HG02678 (cell line): ENCODE results near the gene CYP4B1.

Source experiments
- ATAC-seq: cut with Tn5 transposase; IDR thresholded peaks from one replicate; pipeline ENCODE4 v1.9.1; 2021; ENCODE audit warnings: mild to moderate bottlenecking, moderate library complexity; ENCODE audit not compliant: unreplicated experiment

CYP4B1 gene

DNA sequence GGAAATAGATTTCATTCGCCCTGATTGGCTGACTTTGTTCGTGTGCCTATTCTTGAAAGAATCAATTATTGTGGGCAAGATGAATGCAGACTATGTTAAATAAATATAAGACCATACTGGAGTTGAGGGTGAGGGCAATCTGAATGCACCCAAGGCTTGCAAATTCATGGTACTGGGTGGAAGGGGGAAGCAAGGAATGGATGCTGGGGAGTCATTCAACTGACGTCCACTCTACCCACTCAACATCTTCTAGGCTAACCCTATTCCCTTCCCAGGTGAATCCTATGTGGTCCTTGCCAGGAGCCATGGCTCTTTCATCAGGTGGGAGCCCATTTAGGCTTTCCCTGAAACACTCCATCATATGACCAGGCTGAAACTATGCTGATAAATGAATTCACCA lies 5.7 kb upstream of the CYP4B1 start:
- no peak for ATAC-seq

DNA sequence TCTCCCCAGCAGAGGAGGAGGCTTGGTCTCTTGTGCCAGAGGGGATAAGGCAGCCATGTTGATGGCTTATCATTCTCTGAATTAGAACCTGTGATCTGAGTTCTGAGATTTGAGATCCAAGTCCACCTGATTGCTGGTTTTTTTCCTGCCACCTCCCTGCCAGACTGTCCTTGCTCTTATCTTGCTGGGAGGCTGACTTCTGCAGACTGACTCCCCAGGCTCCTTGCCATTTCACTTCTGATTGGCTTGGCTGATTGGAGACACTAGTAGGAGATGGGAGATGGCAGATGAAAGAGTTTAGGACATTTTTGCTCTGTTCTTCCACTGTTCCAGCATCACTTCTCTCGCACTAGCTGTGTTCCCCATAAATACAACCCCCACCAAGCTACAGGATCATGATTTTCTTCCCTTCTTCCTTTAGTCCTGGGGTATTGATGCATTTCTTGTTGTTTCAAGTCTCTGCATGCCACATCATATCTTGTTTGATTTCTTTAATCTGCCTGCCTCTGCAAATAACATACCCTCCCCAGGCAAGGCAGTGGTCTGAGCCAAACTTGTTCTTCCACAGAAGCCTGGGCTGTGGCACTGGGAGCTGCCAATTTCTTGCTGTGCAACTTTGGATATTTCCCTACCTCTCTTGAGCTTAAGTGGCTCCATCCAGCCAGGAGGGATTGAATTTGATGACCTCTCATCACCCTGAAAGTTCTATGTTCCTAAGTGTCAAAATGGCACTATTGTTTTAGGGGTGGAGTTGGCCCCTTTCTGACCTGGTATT lies 963 bp upstream of the CYP4B1 start:
- ATAC-seq: no peak

DNA sequence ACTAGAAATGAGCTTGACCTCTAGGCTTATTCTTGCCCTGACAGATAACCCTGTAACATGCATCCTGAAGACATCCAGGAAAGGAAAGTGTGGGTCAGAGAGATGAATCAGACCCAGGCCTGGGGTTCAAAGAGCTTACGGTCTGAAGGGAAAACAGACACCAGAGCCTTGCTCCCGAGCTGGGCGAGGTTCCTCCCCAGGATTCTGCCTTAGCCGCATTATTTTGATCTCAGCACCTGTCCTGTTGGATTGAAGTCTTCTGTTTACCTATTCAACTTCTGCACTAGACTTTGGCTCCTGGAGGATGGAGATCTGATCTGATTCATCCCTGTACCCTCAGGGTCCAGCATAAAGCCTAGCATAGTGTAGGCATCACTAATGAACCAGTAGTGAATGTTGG lies 1.9 kb downstream of the CYP4B1 start:
- ATAC-seq: no peak

DNA sequence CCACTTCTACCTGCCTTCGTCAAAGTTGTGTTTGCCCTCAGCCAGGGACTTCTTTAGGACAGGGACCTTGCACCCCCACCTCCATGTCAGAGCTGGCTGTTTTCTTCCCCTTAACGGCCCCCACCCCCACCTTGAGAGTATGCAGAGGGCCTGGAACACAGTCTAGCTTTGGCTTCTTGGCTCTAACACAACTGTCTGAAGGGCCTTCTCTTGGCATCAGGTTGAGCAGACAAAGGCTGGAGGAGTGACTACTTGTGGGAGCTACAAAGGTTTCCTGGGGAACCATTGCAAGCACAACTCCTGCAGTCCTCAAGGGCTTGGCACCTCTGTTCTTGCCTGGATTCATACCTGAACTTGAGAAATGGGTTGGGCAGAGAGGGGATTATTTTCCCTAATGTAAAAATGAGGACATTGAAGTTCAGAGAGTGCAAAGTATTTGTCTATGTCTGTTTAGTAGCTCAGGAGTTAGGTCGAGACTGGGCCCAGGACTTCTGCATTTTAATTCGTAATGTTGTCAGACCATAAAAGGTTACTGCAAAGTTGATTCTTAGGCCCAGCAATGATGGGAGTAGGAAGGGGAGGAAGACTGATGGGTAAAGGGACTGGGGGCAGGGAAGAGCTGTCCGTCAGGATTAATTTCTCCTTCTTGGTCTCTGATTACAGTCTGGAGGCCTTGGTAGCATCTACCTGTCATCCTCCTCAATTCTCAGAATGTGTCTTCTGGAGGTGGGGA lies 2.6 kb downstream of the CYP4B1 start:
- no peak for ATAC-seq

DNA sequence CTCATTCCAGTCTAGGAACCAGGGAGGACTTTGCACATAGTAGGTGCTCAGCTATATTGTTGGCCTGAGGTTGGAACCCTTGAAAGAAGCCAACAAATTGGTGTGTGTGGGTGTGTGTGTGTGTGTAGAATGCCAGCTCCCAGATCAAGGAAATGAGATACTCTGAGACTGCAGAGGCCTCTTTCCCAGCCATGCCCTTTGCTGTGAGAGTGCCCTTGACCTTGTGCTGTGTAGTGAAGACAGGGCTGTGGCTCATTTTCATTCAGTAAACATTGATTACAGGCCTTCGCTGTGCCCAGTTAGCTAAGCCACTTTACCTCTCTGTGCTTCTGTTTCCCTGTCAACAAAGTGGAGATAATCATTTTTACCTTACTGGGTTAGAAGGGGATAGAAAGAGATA lies 3.2 kb downstream of the CYP4B1 start:
- ATAC-seq: no peak

DNA sequence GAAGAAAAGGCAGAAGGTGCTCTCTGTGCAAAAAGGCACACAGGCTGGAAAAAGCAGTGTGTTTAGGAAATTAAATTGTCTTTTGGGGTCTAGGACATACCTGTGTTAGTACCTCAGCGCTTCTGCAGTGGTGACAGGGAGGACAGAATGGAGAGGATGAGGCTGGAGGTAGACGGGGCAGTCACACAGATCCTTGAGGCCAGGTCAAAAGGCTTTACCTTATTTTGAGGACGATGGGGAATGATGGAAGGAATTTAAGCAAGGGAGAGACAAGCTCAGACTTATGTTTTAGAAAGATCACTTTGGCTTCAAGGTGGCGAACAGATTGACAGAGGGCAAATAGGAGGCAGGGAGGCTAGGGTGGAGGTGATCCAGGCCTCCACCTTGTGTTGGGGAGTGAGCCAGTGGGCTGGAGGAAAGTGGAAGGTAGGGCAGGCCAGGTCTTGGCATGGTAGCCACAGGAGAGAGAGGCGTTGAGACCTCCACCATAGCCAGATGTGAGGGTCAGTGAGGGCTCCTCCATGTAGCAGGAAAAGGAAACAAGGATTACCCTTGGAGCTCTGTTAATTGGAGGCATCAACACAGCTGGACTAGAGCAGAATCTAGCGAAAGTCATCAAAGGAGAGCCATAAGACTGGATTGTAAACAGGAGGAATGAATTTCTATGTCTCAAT lies 4.2 kb downstream of the CYP4B1 start:
- ATAC-seq: no peak

DNA sequence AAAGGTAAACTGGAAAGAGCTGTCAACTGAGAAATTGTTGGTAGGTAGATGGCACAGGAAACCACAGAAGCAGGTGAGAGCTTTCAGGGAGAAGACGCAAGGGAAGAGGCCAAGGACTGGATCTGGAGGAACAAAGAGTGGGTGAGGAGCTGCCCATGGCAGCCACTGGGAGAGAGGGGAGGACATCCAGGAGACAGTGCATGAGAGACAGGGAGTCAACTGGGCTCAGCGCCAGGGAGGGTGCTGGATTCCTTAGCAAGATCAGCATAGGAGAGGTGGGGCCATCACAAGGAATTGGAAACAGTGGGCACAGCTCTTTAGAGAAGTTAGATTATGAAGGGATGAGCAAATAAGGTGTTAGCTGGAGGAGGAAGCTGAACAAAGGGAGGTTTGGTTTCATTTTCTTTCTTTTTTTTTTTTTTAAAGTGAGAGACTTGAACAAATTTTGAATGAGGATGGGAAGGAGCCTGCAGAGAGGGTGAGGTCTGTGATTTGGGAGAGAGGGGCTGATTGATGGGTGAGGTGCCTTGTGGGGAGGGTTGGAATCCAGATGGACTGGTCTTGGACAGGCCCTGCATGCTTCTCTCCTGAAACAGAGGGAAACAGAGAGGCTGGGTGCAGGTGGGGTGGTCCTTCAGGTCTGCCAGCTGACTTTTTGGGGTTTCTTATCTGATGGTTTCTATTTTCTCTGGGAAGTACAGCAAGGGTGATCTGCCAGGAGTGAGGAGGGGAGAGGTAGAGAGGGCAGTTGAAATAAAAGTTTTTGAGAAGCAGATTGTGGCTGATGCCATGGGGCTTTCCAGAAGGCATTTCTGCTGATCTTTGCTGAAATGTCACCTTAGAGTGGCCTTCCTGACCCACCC lies 5.4 kb downstream of the CYP4B1 start:
- ATAC-seq: no peak

DNA sequence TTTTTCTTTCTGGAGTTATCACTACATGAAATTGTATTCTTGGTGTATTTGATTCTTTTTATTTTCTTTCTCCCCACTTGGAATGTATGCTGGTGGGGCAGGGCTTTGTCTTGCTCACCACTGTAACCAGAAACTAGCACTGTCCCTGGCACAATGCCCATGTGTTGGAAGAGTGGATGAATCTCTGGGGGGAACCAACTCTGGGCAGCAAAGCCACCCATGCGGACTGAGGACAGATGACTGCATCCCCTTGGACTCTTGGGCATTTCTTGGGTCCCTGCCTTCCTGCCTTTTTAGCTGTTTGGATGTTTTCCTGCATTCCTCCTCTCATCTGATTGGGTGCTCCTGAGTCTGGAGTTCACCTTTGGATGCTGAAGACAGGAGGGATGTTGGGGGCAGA lies 6.1 kb downstream of the CYP4B1 start:
- no peak for ATAC-seq

DNA sequence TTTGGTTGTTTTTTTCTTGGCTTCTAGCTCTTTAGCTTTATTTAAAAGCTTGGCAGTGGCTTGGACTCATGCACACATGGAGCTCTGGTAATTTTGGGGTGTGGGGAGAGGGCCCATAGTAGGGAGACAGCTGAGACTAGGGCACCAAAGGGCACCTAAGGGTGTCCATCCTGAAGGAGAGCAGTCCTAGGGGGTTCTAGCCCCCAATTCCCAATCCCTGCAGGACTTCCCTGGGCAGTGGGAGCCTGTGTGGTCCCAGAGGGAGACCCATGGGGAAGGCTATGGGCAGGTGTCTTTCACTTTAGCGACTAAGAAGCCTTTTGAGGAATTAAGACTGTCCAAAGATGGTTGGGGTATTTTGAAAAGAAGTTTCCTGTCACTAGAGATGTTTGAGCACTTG lies 6.9 kb downstream of the CYP4B1 start:
- no peak for ATAC-seq

DNA sequence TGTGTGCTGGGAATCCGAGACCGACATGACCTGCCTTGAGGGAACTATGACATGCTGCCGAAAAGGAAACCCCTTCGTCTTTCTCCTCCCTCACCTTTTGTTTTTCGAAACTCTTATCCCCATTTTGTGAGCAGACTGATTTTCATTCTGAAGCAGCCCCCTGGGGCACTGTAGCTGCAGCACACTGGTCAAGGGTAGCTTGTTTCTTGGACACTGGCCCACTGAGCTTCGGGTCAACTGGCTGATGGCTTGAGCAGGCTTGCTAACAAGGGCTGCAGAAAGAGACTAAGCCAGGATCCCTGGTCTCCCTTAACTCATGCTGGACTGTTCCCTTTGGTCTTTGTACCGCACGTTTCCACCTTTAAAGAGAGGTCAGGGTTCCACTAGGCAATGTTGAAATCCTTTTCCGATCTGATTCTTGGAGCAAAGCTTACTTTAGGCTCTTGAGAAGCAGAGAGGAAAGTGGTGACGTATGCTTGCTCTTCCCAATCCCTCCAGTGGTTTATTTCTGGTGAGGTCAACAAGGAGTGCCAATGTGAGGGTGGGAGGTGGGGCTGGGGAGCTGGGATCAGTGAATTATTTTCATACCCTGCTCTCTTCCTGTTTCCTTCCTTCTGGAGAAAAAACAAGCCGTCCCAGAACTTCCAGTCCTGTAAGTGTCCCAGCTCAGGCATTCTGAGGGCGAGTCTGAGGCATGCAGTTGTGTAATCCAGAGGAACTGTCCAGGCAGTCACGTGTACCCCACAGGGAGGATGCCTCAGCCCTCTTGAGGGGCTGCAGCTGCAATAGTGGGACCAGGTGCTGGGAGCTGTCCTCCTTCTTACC lies 7.6 kb downstream of the CYP4B1 start:
- ATAC-seq: no peak

DNA sequence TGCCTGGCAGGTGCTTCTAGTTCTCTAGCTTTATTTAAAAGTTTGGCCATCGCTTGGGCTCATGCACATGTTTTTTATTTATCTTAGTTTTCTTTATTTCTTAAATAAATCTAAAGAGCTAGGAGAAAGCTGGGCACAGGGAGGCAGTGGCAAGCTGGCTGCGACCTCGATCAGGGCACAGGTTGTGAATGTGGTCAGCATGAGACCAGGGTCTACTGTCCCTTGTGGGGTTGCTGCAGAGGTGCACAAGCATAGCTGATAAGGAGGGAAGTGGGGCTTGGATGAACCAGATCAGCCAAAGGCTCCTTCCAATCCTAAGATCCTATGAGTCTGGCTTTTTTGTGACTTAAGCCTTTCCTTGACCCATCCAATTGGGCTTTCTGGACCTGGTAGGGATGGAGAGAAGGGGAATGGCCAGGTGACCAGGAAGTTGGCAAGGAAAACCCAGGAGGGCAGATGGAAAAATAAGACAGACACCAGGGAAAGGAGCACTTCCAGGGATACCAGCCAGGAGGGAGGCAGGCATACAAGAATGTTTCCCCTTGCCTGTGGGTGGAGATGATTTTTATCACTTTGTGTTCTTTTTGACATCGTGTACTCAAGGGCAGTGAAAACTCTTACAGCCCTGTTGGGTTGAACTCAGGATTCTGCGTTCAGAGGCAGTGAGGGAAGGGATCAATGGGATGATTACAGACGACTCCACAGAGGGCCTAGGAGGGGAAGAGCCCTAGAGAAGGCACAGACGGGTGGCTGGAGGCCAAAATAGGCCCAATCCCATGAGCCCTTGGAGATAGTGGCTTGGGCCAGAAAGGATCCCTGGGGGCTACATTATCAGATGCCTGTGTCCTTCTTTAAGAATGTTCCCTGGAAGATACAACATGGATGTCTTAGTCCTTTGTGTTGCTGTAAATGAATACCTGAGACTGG lies 8.5 kb downstream of the CYP4B1 start:
- ATAC-seq: no peak

DNA sequence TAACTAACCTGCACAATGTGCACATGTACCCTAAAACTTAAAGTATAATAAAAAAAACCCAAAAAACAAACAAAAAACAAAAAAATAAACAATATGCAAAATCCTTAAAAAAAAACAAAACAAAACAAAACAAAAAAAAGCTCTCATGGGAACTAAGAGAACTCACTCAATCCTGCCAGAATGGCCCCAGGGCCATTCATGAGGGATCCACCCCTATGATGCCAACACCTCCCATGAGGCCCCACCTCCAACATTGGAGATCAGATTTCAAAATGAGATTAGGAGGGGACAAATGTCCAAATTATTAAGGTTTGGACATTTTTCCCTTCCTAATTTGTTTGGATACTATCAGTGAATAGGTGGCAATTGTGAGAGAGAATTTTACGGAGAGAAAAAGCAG lies 10.2 kb downstream of the CYP4B1 start:
- ATAC-seq: no peak

DNA sequence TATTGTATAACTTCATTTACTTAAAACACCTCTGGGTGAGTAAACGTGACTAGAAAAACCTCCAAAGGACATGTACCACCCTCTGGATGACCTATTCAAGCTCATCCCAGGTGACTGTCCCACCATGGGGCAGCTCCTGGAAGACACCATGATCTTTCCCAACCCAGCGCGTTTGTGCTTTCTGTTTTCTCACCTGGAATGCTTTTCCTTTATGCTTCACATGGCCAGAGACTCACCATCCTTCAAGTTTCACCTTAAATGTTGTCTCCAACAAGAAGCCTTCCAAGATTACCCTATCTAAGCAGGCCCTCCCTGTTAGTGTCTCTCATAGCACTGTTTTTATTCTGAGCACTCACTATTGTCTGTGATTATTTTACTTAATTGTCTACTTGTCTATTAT lies 11.1 kb downstream of the CYP4B1 start:
- no peak for ATAC-seq

DNA sequence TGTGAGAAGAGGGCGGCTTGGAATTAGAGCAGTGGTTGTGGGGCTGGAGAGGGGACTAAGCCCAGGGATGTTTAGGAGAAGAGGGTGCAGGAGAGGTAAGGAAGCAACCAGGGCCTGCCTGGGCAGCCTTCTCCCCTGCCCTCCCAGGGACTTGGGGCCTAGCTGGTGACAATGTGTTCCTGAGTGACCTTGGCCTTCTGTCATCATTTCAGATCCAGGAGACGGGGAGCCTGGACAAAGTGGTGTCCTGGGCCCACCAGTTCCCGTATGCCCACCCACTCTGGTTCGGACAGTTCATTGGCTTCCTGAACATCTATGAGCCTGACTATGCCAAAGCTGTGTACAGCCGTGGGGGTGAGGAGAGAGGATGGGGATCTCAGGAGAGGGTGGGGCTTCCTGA lies 11.8 kb downstream of the CYP4B1 start:
- ATAC-seq: no peak

DNA sequence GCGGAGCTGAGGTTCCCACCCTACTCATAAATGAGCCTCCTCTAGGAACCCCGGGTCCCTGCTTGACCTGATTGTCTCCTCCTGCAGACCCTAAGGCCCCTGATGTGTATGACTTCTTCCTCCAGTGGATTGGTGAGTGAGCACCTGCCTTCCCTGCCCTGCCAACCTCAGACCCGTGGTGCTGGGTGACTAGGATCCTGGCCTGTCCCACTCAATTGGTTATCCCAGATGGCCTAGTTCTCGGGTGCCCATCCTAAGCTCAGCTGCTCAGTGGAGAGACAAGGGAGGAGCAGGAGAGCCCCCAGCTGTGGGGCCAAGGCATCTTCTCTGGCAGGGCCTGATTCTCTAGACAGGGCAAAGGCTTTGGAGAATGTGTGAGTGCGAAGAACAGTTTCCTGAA lies 12.2 kb downstream of the CYP4B1 start:
- ATAC-seq: no peak

DNA sequence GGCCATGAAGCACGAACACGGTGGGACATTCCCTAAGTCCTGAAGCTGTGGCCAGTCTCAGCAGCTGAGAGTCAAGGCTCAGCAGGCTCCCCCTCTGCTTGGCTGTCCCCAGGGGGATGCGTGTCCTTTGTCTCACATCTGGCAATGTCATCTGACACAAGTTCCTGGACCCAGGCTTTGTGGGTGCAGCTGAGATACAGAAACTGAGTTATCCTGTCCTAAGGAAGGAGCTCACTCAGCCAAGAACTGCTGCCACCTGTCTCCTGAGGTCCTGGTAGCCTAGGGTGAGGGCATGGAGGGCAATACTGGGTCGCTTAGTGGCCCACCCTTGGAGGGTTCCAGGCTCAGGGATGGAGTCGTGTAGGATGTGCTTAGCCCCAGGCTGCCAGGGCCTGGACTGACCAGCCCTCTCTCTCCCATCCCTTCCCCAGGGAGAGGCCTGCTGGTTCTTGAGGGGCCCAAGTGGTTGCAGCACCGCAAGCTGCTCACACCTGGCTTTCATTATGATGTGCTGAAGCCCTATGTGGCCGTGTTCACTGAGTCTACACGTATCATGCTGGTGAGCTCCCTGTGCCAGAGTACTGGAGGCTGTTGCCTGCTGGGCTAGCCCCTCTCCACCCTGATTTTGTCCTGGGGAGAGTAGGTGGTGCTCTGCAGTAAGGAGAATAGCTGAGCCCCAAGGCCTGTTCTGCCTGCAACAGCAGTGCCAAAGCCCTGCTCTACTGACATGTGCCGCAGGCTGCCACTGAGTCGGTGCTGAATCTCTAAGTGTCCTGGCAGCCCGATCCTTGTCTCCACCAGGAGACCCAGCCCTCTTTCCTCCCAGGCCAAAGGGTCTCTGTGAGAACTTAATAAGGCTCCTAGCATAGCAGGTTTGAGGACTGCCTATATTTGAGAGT lies 13.5 kb downstream of the CYP4B1 start:
- no peak for ATAC-seq

DNA sequence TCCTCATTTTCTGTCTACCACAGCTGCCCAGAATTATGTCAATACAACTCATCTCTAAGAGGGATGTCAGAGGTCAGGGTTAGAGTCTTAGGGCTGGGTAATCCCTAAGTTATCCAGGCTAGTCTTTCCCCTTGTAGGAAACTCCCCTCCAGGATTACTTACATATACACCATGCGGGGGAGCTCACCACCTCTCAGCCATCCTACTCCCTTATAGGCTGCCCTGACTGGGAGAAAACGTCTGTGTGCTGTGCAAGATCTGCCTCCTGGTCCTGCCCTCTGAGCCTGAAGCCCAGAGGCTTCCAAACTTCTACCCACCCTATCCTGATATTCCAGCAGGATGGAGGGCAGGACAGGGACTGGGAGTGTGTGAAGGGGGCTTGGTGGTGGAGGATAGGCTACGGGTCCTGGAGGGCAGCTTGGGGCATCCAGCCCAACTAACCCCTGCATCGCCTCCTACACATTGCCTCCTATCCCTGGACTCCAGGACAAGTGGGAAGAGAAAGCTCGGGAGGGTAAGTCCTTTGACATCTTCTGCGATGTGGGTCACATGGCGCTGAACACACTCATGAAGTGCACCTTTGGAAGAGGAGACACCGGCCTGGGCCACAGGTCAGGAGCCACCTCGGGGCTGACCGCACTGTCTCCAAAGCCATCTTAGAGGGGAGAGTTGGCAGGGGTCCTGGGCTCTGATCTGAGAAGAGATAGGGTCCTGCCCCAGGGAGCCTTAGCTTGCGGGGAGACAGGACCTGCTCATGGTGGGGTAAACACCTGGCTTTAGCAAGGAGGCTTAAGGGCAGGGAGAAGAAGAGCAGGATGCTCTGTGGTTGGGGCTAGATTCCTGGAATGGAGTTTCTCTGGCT lies 14.4 kb downstream of the CYP4B1 start:
- ATAC-seq: no peak
